ENCODE results near the gene LRRC4B.

- no peak for TF ChIP-seq EZH2phosphoT487 (IDR thresholded peaks at IDR 0.05; ENCODE audit: borderline replicate concordance, low read depth)
- TF ChIP-seq CTCF (IDR thresholded peaks at IDR 0.05): no peak
- TF ChIP-seq USF2 (IDR thresholded peaks at IDR 0.05; ENCODE audit: borderline replicate concordance, low read depth, low read length): no peak
- TF ChIP-seq MAX (IDR thresholded peaks at IDR 0.05; ENCODE audit: low read depth): no peak
- TF ChIP-seq CHD2 (IDR thresholded peaks at IDR 0.05; ENCODE audit: low read length, partially characterized antibody): no peak
- no peak for TF ChIP-seq JUND (IDR thresholded peaks at IDR 0.05)
- TF ChIP-seq RAD21 (IDR thresholded peaks at IDR 0.05; ENCODE audit: low read length): no peak
- TF ChIP-seq SMC3 (IDR thresholded peaks at IDR 0.05; ENCODE audit: low read depth, low read length): no peak
- no peak for TF ChIP-seq IRF3 (IDR thresholded peaks at IDR 0.05; ENCODE audit: low read depth, low read length)
- TF ChIP-seq REST (IDR thresholded peaks at IDR 0.05; ENCODE audit: low read depth, low read length): no peak
- no peak for TF ChIP-seq RFX5 (IDR thresholded peaks at IDR 0.05; ENCODE audit: low read length)
- TF ChIP-seq YY1 (IDR thresholded peaks at IDR 0.05; ENCODE audit: low read depth): no peak
Measured at GRCh38 chr19:50602496-50602895, 34.3 kb upstream of the LRRC4B start.

Data from SK-N-SH (cell line).